GM23248 (cell line): ENCODE measurements around the gene TBCCD1.

Experiments
- EZH2 ChIP-seq: fragments of 200-600 bp; sonication (generic); IDR thresholded peaks from 2 replicates; pipeline ENCODE4 v1.6.1; 2018; ENCODE audit warnings: antibody characterized with exemption, mild to moderate bottlenecking; ENCODE audit not compliant: insufficient read depth, poor library complexity, severe bottlenecking
- EZH2phosphoT487 ChIP-seq: fragments of 200-600 bp; sonication (generic); IDR thresholded peaks from 2 replicates; pipeline ENCODE4 v1.6.1; 2018; ENCODE audit warnings: antibody characterized with exemption, moderate library complexity, mild to moderate bottlenecking, low read depth; ENCODE audit not compliant: insufficient read depth

GRCh38 chr3:186570941-186571643 lies 4.0 kb upstream of the TBCCD1 start:
- TF ChIP-seq EZH2phosphoT487 (no peak), EZH2 (no peak)
